HepG2 (cell line): ENCODE data around the gene PTH2. TPM values are rescaled to one million over a fixed set of nuclear protein-coding genes. Genes with fewer than 3 reads are reported as not detected.
A peak's percentile ranks its signal among the peaks of the same experiment; 100 is the strongest.

Source experiments
- AKAP8 ChIP-seq: sonication (generic); formaldehyde crosslinking; IDR thresholded peaks from 2 replicates; pipeline ENCODE4 v1.5.1; 2020; ENCODE audit warnings: mild to moderate bottlenecking, missing genetic modification reagents
- GABPB1 ChIP-seq: IDR thresholded peaks from 2 replicates; pipeline ENCODE4 v1.6.1; 2016; ENCODE audit warnings: mild to moderate bottlenecking, missing genetic modification reagents, moderate library complexity, missing compliant biosample characterization
- IRF2 ChIP-seq: IDR thresholded peaks from 2 replicates; pipeline ENCODE4 v1.6.1; 2018; ENCODE audit warnings: missing genetic modification reagents, missing compliant biosample characterization
- KLF9 ChIP-seq: IDR thresholded peaks from 2 replicates; pipeline ENCODE4 v1.6.1; 2016; ENCODE audit warnings: low read depth
- NR2F2 ChIP-seq: IDR thresholded peaks from 2 replicates; pipeline ENCODE4 v1.6.1; 2012; ENCODE audit warnings: low read depth, inconsistent platforms, borderline replicate concordance
- PHF21A ChIP-seq: sonication (generic); formaldehyde crosslinking; IDR thresholded peaks from 2 replicates; pipeline ENCODE4 v1.5.0; 2020; ENCODE audit warnings: mild to moderate bottlenecking, missing genetic modification reagents
- POGZ ChIP-seq: sonication (generic); formaldehyde crosslinking; IDR thresholded peaks from 2 replicates; pipeline ENCODE4 v1.4.0; 2020; ENCODE audit warnings: mild to moderate bottlenecking, missing genetic modification reagents
- PPARG ChIP-seq: conservative IDR thresholded peaks from 2 replicates; pipeline ENCODE4 v1.6.1; 2016; ENCODE audit warnings: missing biosample characterization, missing genetic modification reagents
- RBFOX2 ChIP-seq: fragments of 200-400 bp; formaldehyde crosslinking; IDR thresholded peaks from 2 replicates; pipeline ENCODE4 v1.6.1; 2017; ENCODE audit warnings: low read depth, mild to moderate bottlenecking, low read length
- ZMAT3 ChIP-seq: sonication (generic); formaldehyde crosslinking; conservative IDR thresholded peaks from 2 replicates; pipeline ENCODE4 v1.7.0; 2021; ENCODE audit warnings: missing genetic modification reagents
- ZNF431 ChIP-seq: sonication (generic); formaldehyde crosslinking; IDR thresholded peaks from 2 replicates; pipeline ENCODE4 v1.9.0; 2022; ENCODE audit warnings: missing genetic modification reagents, low read depth, mild to moderate bottlenecking, borderline replicate concordance
- ZNF550 ChIP-seq: sonication (generic); formaldehyde crosslinking; IDR thresholded peaks from 2 replicates; pipeline ENCODE4 v1.4.0; 2020; ENCODE audit warnings: mild to moderate bottlenecking, missing genetic modification reagents, borderline replicate concordance
- ZNF589 ChIP-seq: sonication (generic); formaldehyde crosslinking; conservative IDR thresholded peaks from 2 replicates; pipeline ENCODE4 v1.8.0; 2022; ENCODE audit warnings: mild to moderate bottlenecking, moderate library complexity, missing genetic modification reagents
- polyA plus RNA-seq, 8 experiments: library from polyadenylated mRNA; depleted of rRNA in 3 of 8; stranded (reverse) in 7 of 8; unstranded in 1 of 8; fragments of >200 nt; fragmentation: Illumina TruSeq in 4 of 8; extraction: Trizol in 4 of 8; gene quantifications; 2 replicates each; pipeline versions ENCODE4 v1.2.1 to v1.2.3, GENCODE V29; 2011 to 2016; ENCODE audit warnings: low read depth in 4 of 8, missing spikeins in 1 of 8, mixed read lengths in 1 of 8; ENCODE audit not compliant: insufficient read depth in 1 of 8
- total RNA-seq, 5 experiments: library from RNA; depleted of rRNA; stranded (reverse); fragments of >200 nt; fragmentation: Illumina TruSeq; extraction: Trizol; gene quantifications; 2 replicates each; pipeline ENCODE4 v1.2.3, GENCODE V29; 2016; ENCODE audit warnings: low read depth in 1 of 5
- TF ChIP-seq, protein P1 (sequence below): sonication (generic); formaldehyde crosslinking; IDR thresholded peaks from 2 replicates; pipeline ENCODE4 v1.8.0; 2022; ENCODE audit warnings: missing genetic modification reagents, mild to moderate bottlenecking, borderline replicate concordance
- TF ChIP-seq, protein P2 (sequence below), 2 experiments: IDR thresholded peaks; 2 replicates each; pipeline ENCODE4 v1.6.1; 2011 to 2012; ENCODE audit warnings: low read length in 2 of 2, borderline replicate concordance in 1 of 2, low read depth in 1 of 2, mild to moderate bottlenecking in 1 of 2, moderate library complexity in 1 of 2
- TF ChIP-seq, protein P3 (sequence below): sonication (generic); formaldehyde crosslinking; IDR thresholded peaks from 2 replicates; pipeline ENCODE4 v1.8.1; 2023; ENCODE audit warnings: mild to moderate bottlenecking, missing genetic modification reagents
- TF ChIP-seq, protein P4 (sequence below): IDR thresholded peaks from 2 replicates; pipeline ENCODE4 v1.6.1; 2016; ENCODE audit warnings: missing biosample characterization, missing genetic modification reagents, low read depth
- TF ChIP-seq, protein P5 (sequence below): sonication (generic); formaldehyde crosslinking; IDR thresholded peaks from 2 replicates; pipeline ENCODE4 v1.4.0; 2020; ENCODE audit warnings: low read depth, missing genetic modification reagents

PTH2 gene
- total and polyA plus RNA-seq, 2 of the 13 experiments (the other 11 are each of a cell fraction or from before 2014, with no cell fraction given), result not detected

DNA sequence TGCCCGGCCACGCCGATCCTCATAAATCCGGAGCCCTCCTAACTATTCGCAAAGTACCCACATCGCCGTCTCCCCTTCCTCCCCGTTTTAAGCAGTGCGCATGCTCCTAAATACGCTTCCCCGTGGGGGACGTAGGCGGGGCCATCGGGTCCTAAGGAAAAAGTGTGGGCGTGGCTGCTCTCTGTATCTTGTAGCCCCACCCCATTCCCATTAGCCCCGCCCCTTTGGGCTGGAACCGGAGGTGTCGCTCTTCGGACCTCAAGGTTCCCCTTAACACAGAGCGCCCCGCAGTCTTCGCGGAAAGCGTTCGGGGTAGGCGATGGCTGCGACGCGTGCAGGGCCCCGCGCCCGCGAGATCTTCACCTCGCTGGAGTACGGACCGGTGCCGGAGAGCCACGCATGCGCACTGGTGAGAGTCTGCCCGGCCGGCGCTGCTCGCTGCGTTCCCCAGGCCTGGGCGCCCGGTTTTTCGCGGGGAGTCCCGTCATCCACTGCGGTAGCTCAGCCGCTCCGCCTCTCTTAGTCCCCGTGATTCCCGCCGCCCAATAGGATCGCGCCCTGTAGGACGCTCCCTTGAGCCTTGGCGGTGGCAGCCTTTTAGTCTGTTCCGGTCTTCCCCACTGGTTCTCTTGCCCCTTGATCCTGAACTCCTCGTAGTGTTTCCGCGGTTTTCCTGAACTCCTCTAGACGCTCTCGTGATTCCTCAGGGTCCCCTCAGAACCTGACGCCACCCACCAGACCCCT lies 29.9 kb upstream of the PTH2 start, which contains the start of gene ALDH16A1 (continued):
- TF ChIP-seq, protein P1, sequence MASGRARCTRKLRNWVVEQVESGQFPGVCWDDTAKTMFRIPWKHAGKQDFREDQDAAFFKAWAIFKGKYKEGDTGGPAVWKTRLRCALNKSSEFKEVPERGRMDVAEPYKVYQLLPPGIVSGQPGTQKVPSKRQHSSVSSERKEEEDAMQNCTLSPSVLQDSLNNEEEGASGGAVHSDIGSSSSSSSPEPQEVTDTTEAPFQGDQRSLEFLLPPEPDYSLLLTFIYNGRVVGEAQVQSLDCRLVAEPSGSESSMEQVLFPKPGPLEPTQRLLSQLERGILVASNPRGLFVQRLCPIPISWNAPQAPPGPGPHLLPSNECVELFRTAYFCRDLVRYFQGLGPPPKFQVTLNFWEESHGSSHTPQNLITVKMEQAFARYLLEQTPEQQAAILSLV (CRISPR knock-in tag), result peak; percentile 79; the same call in 1 of the 2 replicates
- TF ChIP-seq POGZ (CRISPR knock-in tag), result peak; percentile 62
- TF ChIP-seq ZMAT3 (CRISPR knock-in tag), result peak; percentile 78; the same call in 1 of the 2 replicates
- TF ChIP-seq ZNF431, result peak; percentile 35; the same call in 1 of the 2 replicates
- TF ChIP-seq, protein P2, sequence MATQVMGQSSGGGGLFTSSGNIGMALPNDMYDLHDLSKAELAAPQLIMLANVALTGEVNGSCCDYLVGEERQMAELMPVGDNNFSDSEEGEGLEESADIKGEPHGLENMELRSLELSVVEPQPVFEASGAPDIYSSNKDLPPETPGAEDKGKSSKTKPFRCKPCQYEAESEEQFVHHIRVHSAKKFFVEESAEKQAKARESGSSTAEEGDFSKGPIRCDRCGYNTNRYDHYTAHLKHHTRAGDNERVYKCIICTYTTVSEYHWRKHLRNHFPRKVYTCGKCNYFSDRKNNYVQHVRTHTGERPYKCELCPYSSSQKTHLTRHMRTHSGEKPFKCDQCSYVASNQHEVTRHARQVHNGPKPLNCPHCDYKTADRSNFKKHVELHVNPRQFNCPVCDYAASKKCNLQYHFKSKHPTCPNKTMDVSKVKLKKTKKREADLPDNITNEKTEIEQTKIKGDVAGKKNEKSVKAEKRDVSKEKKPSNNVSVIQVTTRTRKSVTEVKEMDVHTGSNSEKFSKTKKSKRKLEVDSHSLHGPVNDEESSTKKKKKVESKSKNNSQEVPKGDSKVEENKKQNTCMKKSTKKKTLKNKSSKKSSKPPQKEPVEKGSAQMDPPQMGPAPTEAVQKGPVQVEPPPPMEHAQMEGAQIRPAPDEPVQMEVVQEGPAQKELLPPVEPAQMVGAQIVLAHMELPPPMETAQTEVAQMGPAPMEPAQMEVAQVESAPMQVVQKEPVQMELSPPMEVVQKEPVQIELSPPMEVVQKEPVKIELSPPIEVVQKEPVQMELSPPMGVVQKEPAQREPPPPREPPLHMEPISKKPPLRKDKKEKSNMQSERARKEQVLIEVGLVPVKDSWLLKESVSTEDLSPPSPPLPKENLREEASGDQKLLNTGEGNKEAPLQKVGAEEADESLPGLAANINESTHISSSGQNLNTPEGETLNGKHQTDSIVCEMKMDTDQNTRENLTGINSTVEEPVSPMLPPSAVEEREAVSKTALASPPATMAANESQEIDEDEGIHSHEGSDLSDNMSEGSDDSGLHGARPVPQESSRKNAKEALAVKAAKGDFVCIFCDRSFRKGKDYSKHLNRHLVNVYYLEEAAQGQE (IDR thresholded peaks at IDR 0.05; ENCODE audit: borderline replicate concordance in 1 of 2, low read depth in 1 of 2, low read length in 2 of 2), result peak in 1 of 2 experiments; percentile 35; a peak in 1 of 4 replicates
- no peak for TF ChIP-seq KLF9 (CRISPR knock-in tag)
- TF ChIP-seq ZNF589 (CRISPR knock-in tag), result no peak
- TF ChIP-seq PPARG (CRISPR knock-in tag), result no peak; the same call in 1 of the 2 replicates
- TF ChIP-seq, protein P3, sequence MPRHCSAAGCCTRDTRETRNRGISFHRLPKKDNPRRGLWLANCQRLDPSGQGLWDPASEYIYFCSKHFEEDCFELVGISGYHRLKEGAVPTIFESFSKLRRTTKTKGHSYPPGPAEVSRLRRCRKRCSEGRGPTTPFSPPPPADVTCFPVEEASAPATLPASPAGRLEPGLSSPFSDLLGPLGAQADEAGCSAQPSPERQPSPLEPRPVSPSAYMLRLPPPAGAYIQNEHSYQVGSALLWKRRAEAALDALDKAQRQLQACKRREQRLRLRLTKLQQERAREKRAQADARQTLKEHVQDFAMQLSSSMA, result peak; percentile 99
- TF ChIP-seq, protein P4, sequence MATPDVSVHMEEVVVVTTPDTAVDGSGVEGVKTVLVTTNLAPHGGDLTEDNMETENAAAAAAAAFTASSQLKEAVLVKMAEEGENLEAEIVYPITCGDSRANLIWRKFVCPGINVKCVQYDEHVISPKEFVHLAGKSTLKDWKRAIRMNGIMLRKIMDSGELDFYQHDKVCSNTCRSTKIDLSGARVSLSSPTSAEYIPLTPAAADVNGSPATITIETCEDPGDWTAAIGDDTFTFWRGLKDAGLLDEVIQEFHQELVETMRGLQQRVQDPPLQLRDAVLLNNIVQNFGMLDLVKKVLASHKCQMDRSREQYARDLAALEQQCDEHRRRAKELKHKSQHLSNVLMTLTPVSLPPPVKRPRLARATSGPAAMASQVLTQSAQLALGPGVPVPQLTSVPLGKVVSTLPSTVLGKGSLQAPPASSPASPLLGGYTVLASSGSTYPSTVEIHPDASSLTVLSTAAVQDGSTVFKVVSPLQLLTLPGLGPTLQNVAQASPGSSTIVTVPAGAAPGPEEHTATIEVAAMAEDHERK (CRISPR knock-in tag), result no peak
- TF ChIP-seq, protein P5, sequence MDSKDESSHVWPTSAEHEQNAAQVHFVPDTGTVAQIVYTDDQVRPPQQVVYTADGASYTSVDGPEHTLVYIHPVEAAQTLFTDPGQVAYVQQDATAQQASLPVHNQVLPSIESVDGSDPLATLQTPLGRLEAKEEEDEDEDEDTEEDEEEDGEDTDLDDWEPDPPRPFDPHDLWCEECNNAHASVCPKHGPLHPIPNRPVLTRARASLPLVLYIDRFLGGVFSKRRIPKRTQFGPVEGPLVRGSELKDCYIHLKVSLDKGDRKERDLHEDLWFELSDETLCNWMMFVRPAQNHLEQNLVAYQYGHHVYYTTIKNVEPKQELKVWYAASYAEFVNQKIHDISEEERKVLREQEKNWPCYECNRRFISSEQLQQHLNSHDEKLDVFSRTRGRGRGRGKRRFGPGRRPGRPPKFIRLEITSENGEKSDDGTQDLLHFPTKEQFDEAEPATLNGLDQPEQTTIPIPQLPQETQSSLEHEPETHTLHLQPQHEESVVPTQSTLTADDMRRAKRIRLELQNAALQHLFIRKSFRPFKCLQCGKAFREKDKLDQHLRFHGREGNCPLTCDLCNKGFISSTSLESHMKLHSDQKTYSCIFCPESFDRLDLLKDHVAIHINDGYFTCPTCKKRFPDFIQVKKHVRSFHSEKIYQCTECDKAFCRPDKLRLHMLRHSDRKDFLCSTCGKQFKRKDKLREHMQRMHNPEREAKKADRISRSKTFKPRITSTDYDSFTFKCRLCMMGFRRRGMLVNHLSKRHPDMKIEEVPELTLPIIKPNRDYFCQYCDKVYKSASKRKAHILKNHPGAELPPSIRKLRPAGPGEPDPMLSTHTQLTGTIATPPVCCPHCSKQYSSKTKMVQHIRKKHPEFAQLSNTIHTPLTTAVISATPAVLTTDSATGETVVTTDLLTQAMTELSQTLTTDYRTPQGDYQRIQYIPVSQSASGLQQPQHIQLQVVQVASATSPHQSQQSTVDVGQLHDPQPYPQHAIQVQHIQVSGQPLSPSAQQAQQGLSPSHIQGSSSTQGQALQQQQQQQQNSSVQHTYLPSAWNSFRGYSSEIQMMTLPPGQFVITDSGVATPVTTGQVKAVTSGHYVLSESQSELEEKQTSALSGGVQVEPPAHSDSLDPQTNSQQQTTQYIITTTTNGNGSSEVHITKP (CRISPR knock-in tag), result no peak
- TF ChIP-seq RBFOX2, result peak; percentile 98
- peak; percentile 58; the same call in 1 of the 2 replicates for TF ChIP-seq IRF2 (CRISPR knock-in tag)
- no peak for TF ChIP-seq ZNF550 (CRISPR knock-in tag)
- peak; percentile 64; the same call in 1 of the 2 replicates for TF ChIP-seq PHF21A
- peak; percentile 79; the same call in 1 of the 2 replicates for TF ChIP-seq AKAP8 (CRISPR knock-in tag)
- peak; percentile 87 for TF ChIP-seq GABPB1
- peak; percentile 49; the same call in 1 of the 2 replicates for TF ChIP-seq NR2F2
